PFSK-1 (cell line): Measurements from ENCODE around the gene CSAG2.

Experiments used
- FOXP2 ChIP-seq: optimal IDR thresholded peaks from 2 replicates; pipeline ENCODE3; 2011; ENCODE audit warnings: borderline replicate concordance, control low read depth, inconsistent platforms; ENCODE audit not compliant: insufficient read depth; ENCODE audit errors: extremely low read length, extremely low read depth
- POLR2AphosphoS5 ChIP-seq: IDR thresholded peaks from 2 replicates; pipeline ENCODE4 v1.6.1; 2012; ENCODE audit warnings: low read depth, mild to moderate bottlenecking, control low read depth, low read length, moderate library complexity
- SIN3A ChIP-seq: IDR thresholded peaks from 2 replicates; pipeline ENCODE4 v1.6.1; 2012; ENCODE audit warnings: mild to moderate bottlenecking, low read length, moderate library complexity, borderline replicate concordance; ENCODE audit not compliant: insufficient read depth
- TAF1 ChIP-seq: IDR thresholded peaks from 2 replicates; pipeline ENCODE4 v1.6.1; 2012; ENCODE audit warnings: low read length, control low read depth, borderline replicate concordance; ENCODE audit not compliant: insufficient read depth
- TF ChIP-seq, protein P1 (sequence below), 2 experiments: IDR thresholded peaks; 2 replicates each; pipeline versions ENCODE4 v1.6.1 to v1.8.0; 2011 to 2012; ENCODE audit warnings: low read depth in 2 of 2, low read length in 2 of 2, control low read depth in 1 of 2, inconsistent platforms in 1 of 2, mild to moderate bottlenecking in 1 of 2, moderate library complexity in 1 of 2; ENCODE audit not compliant: insufficient read depth in 1 of 2

The CSAG2 gene

DNA sequence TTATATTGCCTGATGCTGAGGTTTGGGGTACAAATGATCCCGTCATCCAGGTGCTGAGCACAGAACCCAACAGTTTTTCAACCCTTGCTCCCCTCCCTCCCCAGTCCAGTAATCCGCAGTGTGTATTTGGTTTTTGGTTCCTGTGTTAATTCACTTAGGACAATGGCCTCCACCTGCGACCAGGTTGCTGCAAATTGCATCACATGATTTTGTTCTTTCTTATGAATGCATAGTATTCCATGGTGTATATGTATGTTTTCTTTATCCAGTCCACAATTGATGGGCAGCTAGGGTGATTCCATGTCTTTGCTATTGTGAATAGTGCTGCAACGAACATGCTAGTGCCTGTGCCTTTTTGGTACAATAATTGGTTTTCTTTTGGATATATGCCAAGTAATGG, 46.0 kb downstream of the CSAG2 start:
- no peak for TF ChIP-seq FOXP2
- no peak for TF ChIP-seq POLR2AphosphoS5
- TF ChIP-seq TAF1: no peak
- TF ChIP-seq SIN3A: no peak
- TF ChIP-seq, protein P1, sequence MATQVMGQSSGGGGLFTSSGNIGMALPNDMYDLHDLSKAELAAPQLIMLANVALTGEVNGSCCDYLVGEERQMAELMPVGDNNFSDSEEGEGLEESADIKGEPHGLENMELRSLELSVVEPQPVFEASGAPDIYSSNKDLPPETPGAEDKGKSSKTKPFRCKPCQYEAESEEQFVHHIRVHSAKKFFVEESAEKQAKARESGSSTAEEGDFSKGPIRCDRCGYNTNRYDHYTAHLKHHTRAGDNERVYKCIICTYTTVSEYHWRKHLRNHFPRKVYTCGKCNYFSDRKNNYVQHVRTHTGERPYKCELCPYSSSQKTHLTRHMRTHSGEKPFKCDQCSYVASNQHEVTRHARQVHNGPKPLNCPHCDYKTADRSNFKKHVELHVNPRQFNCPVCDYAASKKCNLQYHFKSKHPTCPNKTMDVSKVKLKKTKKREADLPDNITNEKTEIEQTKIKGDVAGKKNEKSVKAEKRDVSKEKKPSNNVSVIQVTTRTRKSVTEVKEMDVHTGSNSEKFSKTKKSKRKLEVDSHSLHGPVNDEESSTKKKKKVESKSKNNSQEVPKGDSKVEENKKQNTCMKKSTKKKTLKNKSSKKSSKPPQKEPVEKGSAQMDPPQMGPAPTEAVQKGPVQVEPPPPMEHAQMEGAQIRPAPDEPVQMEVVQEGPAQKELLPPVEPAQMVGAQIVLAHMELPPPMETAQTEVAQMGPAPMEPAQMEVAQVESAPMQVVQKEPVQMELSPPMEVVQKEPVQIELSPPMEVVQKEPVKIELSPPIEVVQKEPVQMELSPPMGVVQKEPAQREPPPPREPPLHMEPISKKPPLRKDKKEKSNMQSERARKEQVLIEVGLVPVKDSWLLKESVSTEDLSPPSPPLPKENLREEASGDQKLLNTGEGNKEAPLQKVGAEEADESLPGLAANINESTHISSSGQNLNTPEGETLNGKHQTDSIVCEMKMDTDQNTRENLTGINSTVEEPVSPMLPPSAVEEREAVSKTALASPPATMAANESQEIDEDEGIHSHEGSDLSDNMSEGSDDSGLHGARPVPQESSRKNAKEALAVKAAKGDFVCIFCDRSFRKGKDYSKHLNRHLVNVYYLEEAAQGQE (IDR thresholded peaks at IDR 0.05; ENCODE audit: insufficient read depth in 1 of 2, low read depth in 2 of 2, low read length in 2 of 2): no peak

DNA sequence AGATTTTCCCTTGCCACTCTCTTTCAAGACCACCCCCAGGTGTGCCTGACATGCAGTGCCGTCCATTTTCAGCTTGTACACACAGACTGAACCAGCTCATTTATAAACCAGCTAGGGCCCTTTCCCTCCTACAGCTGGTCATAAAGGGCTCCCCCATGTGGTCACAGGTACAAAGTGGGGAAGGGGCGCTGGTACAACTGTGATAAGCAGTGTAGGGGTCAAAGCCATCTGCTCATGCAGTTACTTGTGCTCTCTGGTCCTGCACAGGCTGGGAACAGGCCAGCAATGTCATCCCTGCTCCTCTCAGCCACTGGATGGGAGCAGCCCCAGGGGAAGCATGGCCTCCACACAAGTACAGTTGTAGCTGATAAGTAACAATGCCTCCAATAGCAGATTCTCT, 50.8 kb downstream of the CSAG2 start:
- no peak for TF ChIP-seq FOXP2
- TF ChIP-seq TAF1: no peak
- no peak for TF ChIP-seq SIN3A
- no peak for TF ChIP-seq POLR2AphosphoS5
- TF ChIP-seq, protein P1 (IDR thresholded peaks at IDR 0.05; ENCODE audit: insufficient read depth in 1 of 2, low read depth in 2 of 2, low read length in 2 of 2): no peak
